Mammary epithelial cell (primary cell): Measurements from ENCODE around the gene CCR5AS.

Experiments used
- CTCF ChIP-seq, 2 donors: IDR thresholded peaks in 1 of 2; conservative IDR thresholded peaks in 1 of 2; 2 replicates each; pipeline ENCODE4 v1.5.1; 2011 to 2012; ENCODE audit warnings: inconsistent platforms in 2 of 2, low read length in 2 of 2, mild to moderate bottlenecking in 2 of 2, control low read depth in 1 of 2, low read depth in 1 of 2; ENCODE audit not compliant: insufficient read depth in 1 of 2; ENCODE audit errors: extremely low read depth in 1 of 2
- EZH2 ChIP-seq: IDR thresholded peaks from 2 replicates; pipeline ENCODE4 v1.6.1; 2012; ENCODE audit warnings: low read length, inconsistent platforms, borderline replicate concordance

- TF ChIP-seq CTCF (conservative IDR thresholded peaks at IDR 0.05 in 1 of 2, IDR thresholded peaks at IDR 0.05 in 1 of 2; ENCODE audit: extremely low read depth in 1 of 2, insufficient read depth in 1 of 2, low read depth in 1 of 2, low read length in 2 of 2) (no peak), EZH2 (no peak)
Measured at GRCh38 chr3:46433841-46434240, 27.0 kb upstream of the CCR5AS start.
